ENCODE data around the gene NELL2.

GRCh38 chr12:44571006-44571550, 305.0 kb downstream of the NELL2 start:
- TF ChIP-seq POLR2A (IDR thresholded peaks at IDR 0.05; ENCODE audit: low read length) (no peak), GATA1 (IDR thresholded peaks at IDR 0.05; ENCODE audit: low read depth, low read length) (no peak)

All from erythroblast (primary cell).